Lower lobe of right lung (tissue), 2 donors: ENCODE results near the gene ZNF613. TPM values are rescaled to one million over a fixed set of nuclear protein-coding genes. Genes with fewer than 3 reads are reported as not detected.

Experiments used
- ATAC-seq, 2 donors: fragments of 200-7000 bp; cut with Tn5 transposase; one replicate each; pipeline ENCODE4 v1.9.1; 2020 to 2022; ENCODE audit warnings: mild to moderate bottlenecking in 2 of 2, moderate library complexity in 2 of 2
- DNase-seq: peaks from one replicate; pipeline ENCODE4 v3.0.0-alpha.2; 2020
- H3K27ac ChIP-seq: fragments of 200-600 bp; one replicate; pipeline ENCODE4 v1.8.0; 2022
- H3K27me3 ChIP-seq: fragments of 200-600 bp; one replicate; pipeline ENCODE4 v1.8.0; 2022; ENCODE audit warnings: low read depth
- H3K36me3 ChIP-seq: fragments of 200-600 bp; one replicate; pipeline ENCODE4 v1.8.0; 2022; ENCODE audit warnings: mild to moderate bottlenecking
- H3K4me1 ChIP-seq: fragments of 200-600 bp; one replicate; pipeline ENCODE4 v1.8.0; 2022
- H3K4me3 ChIP-seq: fragments of 200-600 bp; one replicate; pipeline ENCODE4 v1.8.0; 2022; ENCODE audit warnings: mild to moderate bottlenecking
- H3K9me3 ChIP-seq: fragments of 200-600 bp; one replicate; pipeline ENCODE4 v1.8.0; 2022
- intact Hi-C: fragments of 100-400 bp; cut with DNase I; formaldehyde crosslinking; loops from one replicate; pipeline ENCODE4 v1.11.0; 2022
- long read RNA-seq: library from polyadenylated mRNA; unstranded; transcript quantifications from one replicate; pipeline ENCODE4 v2.0.0, GENCODE V29; 2021
- total RNA-seq: library from RNA; stranded (reverse); fragmentation: NEBNext Ultra II Directional; extraction: Animal tissue kit (Norgen Biotek cat#: 25700); gene quantifications from one replicate; pipeline ENCODE4 v1.2.1, GENCODE V29; 2021
- TF ChIP-seq, protein P1 (sequence below): fragments of 200-600 bp; IDR thresholded peaks from one replicate; pipeline ENCODE4 v1.8.0; 2022; ENCODE audit warnings: antibody characterized with exemption, mild to moderate bottlenecking
- donor health status: DM: no; HTN: yes; CAD: no; lungs with severe emphysema.

ZNF613 gene
- 7.9 TPM for total RNA-seq
- long read RNA-seq, transcript ZNF613-201 (6 exons, 3,419 nt) = major isoform, 7 of 14 reads
- long read RNA-seq, partial matches to known transcripts = 1 of 14 reads
- long read RNA-seq, other reads (novel, unspliced or antisense) = 6 of 14 reads

GRCh38 chr19:51926784-51927741, at the start of gene ZNF613:
Gene ZNF613, plus strand, starts transcription at chr19:51927472. Its CDS starts 8,749 bp downstream, at chr19:51936221.
- H3K27ac ChIP-seq = peak within 1 kb of the TSS; percentile 83
- TF ChIP-seq, protein P1, sequence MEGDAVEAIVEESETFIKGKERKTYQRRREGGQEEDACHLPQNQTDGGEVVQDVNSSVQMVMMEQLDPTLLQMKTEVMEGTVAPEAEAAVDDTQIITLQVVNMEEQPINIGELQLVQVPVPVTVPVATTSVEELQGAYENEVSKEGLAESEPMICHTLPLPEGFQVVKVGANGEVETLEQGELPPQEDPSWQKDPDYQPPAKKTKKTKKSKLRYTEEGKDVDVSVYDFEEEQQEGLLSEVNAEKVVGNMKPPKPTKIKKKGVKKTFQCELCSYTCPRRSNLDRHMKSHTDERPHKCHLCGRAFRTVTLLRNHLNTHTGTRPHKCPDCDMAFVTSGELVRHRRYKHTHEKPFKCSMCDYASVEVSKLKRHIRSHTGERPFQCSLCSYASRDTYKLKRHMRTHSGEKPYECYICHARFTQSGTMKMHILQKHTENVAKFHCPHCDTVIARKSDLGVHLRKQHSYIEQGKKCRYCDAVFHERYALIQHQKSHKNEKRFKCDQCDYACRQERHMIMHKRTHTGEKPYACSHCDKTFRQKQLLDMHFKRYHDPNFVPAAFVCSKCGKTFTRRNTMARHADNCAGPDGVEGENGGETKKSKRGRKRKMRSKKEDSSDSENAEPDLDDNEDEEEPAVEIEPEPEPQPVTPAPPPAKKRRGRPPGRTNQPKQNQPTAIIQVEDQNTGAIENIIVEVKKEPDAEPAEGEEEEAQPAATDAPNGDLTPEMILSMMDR = peak; percentile 27
- peak; percentile 98 to 99 for ATAC-seq

GRCh38 chr19:51882518-51882917, 44.8 kb upstream of the ZNF613 start:
- Histone ChIP-seq H3K4me1 (no peaks in the 10 kb centered on the region), H3K9me3 (peaks cover 90% of the 10 kb centered on the region), H3K27ac (no peak overlapping the region), H3K36me3 (peaks cover 28% of the 10 kb centered on the region), H3K27me3 (no peaks in the 10 kb centered on the region), H3K4me3 (no peak overlapping the region)
- TF ChIP-seq, protein P1 = no peak
- DNase-seq (no peak), ATAC-seq (no peak)
- intact Hi-C loops = no loop called here

More at GRCh38 chr19:51926784-51927741, at the start of gene ZNF613:
- intact Hi-C loops = no loop called here
- peaks cover 18% of the 10 kb centered on the region for H3K36me3 ChIP-seq
- peak; percentile 90 for DNase-seq
- peak within 1 kb of the TSS; percentile 85 for H3K4me3 ChIP-seq
- H3K9me3 ChIP-seq = peaks cover 25% of the 10 kb centered on the region
- H3K27me3 ChIP-seq = no peaks in the 10 kb centered on the region
- peaks cover 9% of the 10 kb centered on the region for H3K4me1 ChIP-seq

- no peak overlapping the region for H3K4me3 ChIP-seq
- peaks cover 6% of the 10 kb centered on the region for H3K36me3 ChIP-seq
- TF ChIP-seq, protein P1 = no peak
- no peak for DNase-seq
- intact Hi-C loops = no loop called here
- no peak for ATAC-seq
- H3K27ac ChIP-seq = no peak overlapping the region
- peaks cover 93% of the 10 kb centered on the region for H3K9me3 ChIP-seq
- no peaks in the 10 kb centered on the region for H3K27me3 ChIP-seq
- no peaks in the 10 kb centered on the region for H3K4me1 ChIP-seq
Measured at GRCh38 chr19:51884713-51885112, 42.6 kb upstream of the ZNF613 start.

DNA sequence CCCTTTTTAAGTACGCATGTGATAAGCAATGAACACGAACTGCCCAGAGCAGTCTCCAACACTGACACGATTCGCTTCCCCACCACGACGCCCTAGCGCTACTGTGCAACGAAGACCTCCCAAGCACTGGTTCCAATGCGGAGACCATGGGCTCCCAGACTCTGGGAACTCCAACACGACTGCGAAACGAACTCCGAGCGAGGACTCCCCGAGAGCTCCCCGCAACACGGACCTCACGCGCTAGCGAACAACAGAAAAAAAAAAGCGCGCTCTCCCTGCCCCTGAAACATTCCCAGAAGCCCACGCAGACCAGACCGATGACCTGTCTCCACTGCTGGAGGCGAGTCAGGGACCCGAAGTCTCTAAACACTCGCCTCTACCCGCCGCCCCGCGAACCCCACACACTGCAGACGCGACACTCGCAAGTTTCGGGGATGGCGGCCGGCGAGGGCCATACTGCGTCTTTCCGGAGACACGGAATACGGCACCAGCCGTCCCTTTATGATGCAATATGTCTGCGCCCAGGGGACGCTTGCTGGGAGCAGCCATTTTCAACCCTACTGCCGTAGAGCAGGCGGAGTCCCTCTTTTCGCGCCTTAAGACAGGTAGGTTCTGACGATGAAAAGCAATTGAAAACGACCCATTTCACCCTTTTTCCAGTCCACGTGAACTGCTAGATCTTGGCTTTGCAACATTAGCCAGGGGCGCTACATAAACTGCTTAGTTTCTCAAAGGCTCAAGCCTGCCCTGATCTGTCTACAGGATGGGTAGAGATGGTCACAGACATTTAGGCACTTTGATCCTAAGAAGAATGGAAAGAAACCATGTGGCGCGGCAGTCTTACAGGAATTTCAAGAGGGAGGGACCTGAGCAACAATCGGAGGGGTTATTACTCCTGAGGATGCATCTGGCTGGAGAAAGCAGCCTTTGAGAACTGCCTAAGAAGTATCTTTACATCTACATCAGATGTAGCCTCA, 39.5 kb upstream of the ZNF613 start, which contains the start of gene ZNF577:
Gene ZNF577, minus strand, starts transcription at position 430 of the 977 bp plus-strand sequence. CDS start 7,569 bp downstream, outside the sequence.
- TF ChIP-seq, protein P1 = no peak
- Histone ChIP-seq H3K27me3 (no peaks in the 10 kb centered on the region), H3K4me3 (peak within 1 kb of the TSS; percentile 63), H3K9me3 (peaks cover 94% of the 10 kb centered on the region), H3K4me1 (no peaks in the 10 kb centered on the region), H3K36me3 (peaks cover 25% of the 10 kb centered on the region), H3K27ac (peak within 1 kb of the TSS; percentile 76)
- ATAC-seq (peak; percentile 94 to 97), DNase-seq (peak; percentile 83)
- intact Hi-C loops = no loop called here

DNA sequence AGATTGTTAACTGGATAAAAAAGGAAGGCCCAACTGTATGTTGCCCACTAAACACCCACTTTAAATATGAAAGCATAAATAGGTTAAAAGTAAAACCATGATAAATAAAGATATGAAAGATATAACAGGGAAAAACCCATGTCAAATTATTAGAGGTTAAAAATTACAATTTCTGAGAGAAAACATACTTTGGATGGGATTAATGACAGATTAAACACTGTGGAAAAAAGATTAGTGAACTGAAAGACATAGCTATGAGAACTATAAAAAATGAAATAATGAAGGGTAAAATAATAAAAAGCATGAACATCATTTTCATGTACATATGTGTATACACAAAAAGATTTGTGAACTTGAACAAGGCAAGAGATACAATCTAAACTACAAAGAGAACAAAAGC, 37.3 kb upstream of the ZNF613 start:
- H3K27me3 ChIP-seq = no peaks in the 10 kb centered on the region
- no peak overlapping the region for H3K27ac ChIP-seq
- DNase-seq = no peak
- no peak for ATAC-seq
- TF ChIP-seq, protein P1 = no peak
- H3K4me3 ChIP-seq = no peak overlapping the region
- H3K4me1 ChIP-seq = no peaks in the 10 kb centered on the region
- peaks cover 95% of the 10 kb centered on the region for H3K9me3 ChIP-seq
- intact Hi-C loops = no loop called here
- H3K36me3 ChIP-seq = peaks cover 46% of the 10 kb centered on the region
